Astrocyte (in vitro differentiated cells and primary cell): Measurements from ENCODE around the gene CYTH4. TPM values are rescaled to one million over a fixed set of nuclear protein-coding genes. Genes with fewer than 3 reads are reported as not detected.

Source experiments
- DNase-seq: peaks from one replicate; pipeline ENCODE4 v3.0.0-alpha.2; 2010; ENCODE audit warnings: low read depth
- FAIRE-seq: peaks from 2 replicates; lab custom pipeline; 2011; peaks lifted over from hg19 to GRCh38; lab: Jason Lieb, UNC
- H2AFZ ChIP-seq: 2 replicates; pipeline ENCODE4 v1.6.0; 2012; ENCODE audit warnings: low read depth, low read length, inconsistent platforms
- H3K27ac ChIP-seq: 2 replicates; pipeline ENCODE4 v1.5.1; 2011; ENCODE audit warnings: low read depth, low read length, inconsistent platforms
- H3K27me3 ChIP-seq: 2 replicates; pipeline ENCODE4 v1.6.0; 2011; ENCODE audit warnings: low read length, inconsistent platforms; ENCODE audit not compliant: insufficient read depth
- H3K36me3 ChIP-seq: 2 replicates; pipeline ENCODE4 v1.5.1; 2011; ENCODE audit warnings: low read length, inconsistent platforms; ENCODE audit not compliant: insufficient read depth
- H3K4me1 ChIP-seq: 2 replicates; pipeline ENCODE4 v1.5.1; 2011; ENCODE audit warnings: low read length, inconsistent platforms; ENCODE audit not compliant: insufficient read depth
- H3K4me2 ChIP-seq: 2 replicates; pipeline ENCODE4 v1.6.0; 2012; ENCODE audit warnings: low read length, inconsistent platforms
- H3K4me3 ChIP-seq: 2 replicates; pipeline ENCODE4 v1.5.1; 2011; ENCODE audit warnings: low read depth, mild to moderate bottlenecking, low read length, inconsistent platforms; ENCODE audit not compliant: insufficient read depth
- H3K79me2 ChIP-seq: 2 replicates; pipeline ENCODE4 v1.6.0; 2012; ENCODE audit warnings: mild to moderate bottlenecking, low read length, inconsistent platforms; ENCODE audit not compliant: insufficient read depth
- H3K9ac ChIP-seq: 2 replicates; pipeline ENCODE4 v1.6.0; 2012; ENCODE audit warnings: mild to moderate bottlenecking, low read length, inconsistent platforms
- H3K9me3 ChIP-seq: 2 replicates; pipeline ENCODE4 v1.5.1; 2012; ENCODE audit warnings: low read depth, mild to moderate bottlenecking, low read length, inconsistent platforms; ENCODE audit not compliant: insufficient read depth
- H4K20me1 ChIP-seq: 2 replicates; pipeline ENCODE4 v1.6.0; 2012; ENCODE audit warnings: low read length, inconsistent platforms; ENCODE audit not compliant: insufficient read depth
- H3K27ac Mint-ChIP-seq: one replicate; pipeline ENCODE4 v1.8.0; 2021; ENCODE audit warnings: mild to moderate bottlenecking, mixed read lengths; ENCODE audit not compliant: unreplicated experiment
- H3K27me3 Mint-ChIP-seq: one replicate; pipeline ENCODE4 v1.8.0; 2021; ENCODE audit warnings: low read depth, mixed read lengths; ENCODE audit not compliant: unreplicated experiment
- H3K36me3 Mint-ChIP-seq: one replicate; pipeline ENCODE4 v1.8.0; 2021; ENCODE audit warnings: low read depth, mixed read lengths; ENCODE audit not compliant: unreplicated experiment
- H3K4me1 Mint-ChIP-seq: one replicate; pipeline ENCODE4 v1.8.0; 2021; ENCODE audit warnings: low read depth, mixed read lengths; ENCODE audit not compliant: unreplicated experiment
- H3K4me3 Mint-ChIP-seq: one replicate; pipeline ENCODE4 v1.8.0; 2021; ENCODE audit warnings: mild to moderate bottlenecking, moderate library complexity, mixed read lengths; ENCODE audit not compliant: unreplicated experiment
- H3K9me3 Mint-ChIP-seq: one replicate; pipeline ENCODE4 v1.8.0; 2021; ENCODE audit warnings: mild to moderate bottlenecking, mixed read lengths; ENCODE audit not compliant: unreplicated experiment
- EZH2 ChIP-seq: IDR thresholded peaks from 2 replicates; pipeline ENCODE4 v1.6.1; 2012; ENCODE audit warnings: mild to moderate bottlenecking, low read length, inconsistent platforms; ENCODE audit not compliant: insufficient read depth
- total RNA-seq: library from RNA; stranded (reverse); gene quantifications from 2 replicates; pipeline ENCODE4 v1.2.1, GENCODE V29; 2021
- TF ChIP-seq, protein P1 (sequence below): IDR thresholded peaks from 2 replicates; pipeline ENCODE4 v1.5.1; 2011; ENCODE audit warnings: low read depth, mild to moderate bottlenecking, inconsistent platforms, low read length, moderate library complexity; ENCODE audit not compliant: insufficient read depth

Gene CYTH4
- total RNA-seq, 1 donor from 2014 or later, result not detected

DNA sequence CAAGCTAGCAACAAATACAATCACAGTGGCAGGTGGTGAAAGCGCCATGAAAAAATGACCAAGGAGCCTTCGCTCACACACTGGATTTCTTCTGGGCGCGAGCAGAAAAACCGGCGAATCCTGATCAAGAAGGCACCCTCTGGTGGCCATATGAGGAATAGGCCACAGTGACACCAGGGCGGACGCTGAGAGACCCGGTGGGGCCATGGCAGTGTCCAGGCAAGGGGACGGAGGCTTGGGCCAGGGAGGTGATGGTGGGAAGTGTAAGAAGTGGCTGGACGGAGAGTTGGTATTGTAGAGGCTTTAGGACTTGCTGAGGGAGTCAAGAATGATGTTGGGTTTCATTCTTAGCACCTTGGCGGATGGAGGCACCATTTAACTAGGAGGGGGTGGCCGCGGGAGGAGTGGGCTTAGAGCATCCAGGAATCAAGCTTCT lies 21.4 kb upstream of the CYTH4 start:
- H3K27ac Mint-ChIP-seq, result no peak overlapping the region
- DNase-seq, result peak; percentile 14
- H4K20me1 ChIP-seq, result no peaks in the 10 kb centered on the region
- peaks cover 19% of the 10 kb centered on the region for H3K9me3 Mint-ChIP-seq
- no peak overlapping the region for H3K4me2 ChIP-seq
- no peak overlapping the region for H3K4me3 Mint-ChIP-seq
- no peaks in the 10 kb centered on the region for H3K36me3 ChIP-seq
- no peak overlapping the region for H3K9ac ChIP-seq
- H3K4me1 Mint-ChIP-seq, result no peaks in the 10 kb centered on the region
- TF ChIP-seq, protein P1, sequence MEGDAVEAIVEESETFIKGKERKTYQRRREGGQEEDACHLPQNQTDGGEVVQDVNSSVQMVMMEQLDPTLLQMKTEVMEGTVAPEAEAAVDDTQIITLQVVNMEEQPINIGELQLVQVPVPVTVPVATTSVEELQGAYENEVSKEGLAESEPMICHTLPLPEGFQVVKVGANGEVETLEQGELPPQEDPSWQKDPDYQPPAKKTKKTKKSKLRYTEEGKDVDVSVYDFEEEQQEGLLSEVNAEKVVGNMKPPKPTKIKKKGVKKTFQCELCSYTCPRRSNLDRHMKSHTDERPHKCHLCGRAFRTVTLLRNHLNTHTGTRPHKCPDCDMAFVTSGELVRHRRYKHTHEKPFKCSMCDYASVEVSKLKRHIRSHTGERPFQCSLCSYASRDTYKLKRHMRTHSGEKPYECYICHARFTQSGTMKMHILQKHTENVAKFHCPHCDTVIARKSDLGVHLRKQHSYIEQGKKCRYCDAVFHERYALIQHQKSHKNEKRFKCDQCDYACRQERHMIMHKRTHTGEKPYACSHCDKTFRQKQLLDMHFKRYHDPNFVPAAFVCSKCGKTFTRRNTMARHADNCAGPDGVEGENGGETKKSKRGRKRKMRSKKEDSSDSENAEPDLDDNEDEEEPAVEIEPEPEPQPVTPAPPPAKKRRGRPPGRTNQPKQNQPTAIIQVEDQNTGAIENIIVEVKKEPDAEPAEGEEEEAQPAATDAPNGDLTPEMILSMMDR, result peak; percentile 79
- no peak for TF ChIP-seq EZH2
- FAIRE-seq, result no peak
- no peaks in the 10 kb centered on the region for H3K4me1 ChIP-seq
- H3K27me3 ChIP-seq, result no peaks in the 10 kb centered on the region
- peaks cover 15% of the 10 kb centered on the region for H3K9me3 ChIP-seq
- peaks cover 43% of the 10 kb centered on the region for H3K27me3 Mint-ChIP-seq
- no peaks in the 10 kb centered on the region for H3K36me3 Mint-ChIP-seq
- no peak overlapping the region for H3K4me3 ChIP-seq
- H3K27ac ChIP-seq, result no peak overlapping the region
- no peaks in the 10 kb centered on the region for H3K79me2 ChIP-seq
- H2AFZ ChIP-seq, result no peak overlapping the region

DNA sequence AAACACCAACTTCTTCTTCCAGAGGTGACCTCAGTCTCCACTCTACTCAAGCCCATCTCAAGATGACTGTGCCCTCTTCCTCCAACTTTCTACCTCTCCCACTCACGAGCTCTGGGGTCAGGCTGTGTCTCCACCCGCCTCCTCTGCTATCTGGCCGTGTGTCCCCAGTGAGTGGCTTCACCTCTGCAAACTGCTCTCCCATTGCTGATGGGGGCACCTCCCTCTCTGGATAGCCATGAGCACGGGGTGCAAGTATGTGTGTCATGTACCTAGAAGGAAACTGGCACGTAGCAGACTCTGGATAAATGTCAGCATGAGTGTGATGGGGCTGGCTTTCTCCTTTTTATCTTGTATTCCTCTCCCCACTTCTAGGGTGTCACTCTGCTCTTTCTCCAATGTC lies 20.0 kb upstream of the CYTH4 start:
- Mint-ChIP-seq H3K4me3 (no peak overlapping the region), H3K27me3 (peaks cover 40% of the 10 kb centered on the region), H3K9me3 (peaks cover 20% of the 10 kb centered on the region), H3K27ac (no peak overlapping the region), H3K36me3 (no peaks in the 10 kb centered on the region), H3K4me1 (peaks cover 2% of the 10 kb centered on the region)
- Histone ChIP-seq H3K27ac (no peak overlapping the region), H2AFZ (no peak overlapping the region), H3K79me2 (no peaks in the 10 kb centered on the region), H3K9me3 (peaks cover 15% of the 10 kb centered on the region), H3K4me3 (no peak overlapping the region), H3K4me2 (no peak overlapping the region), H3K27me3 (no peaks in the 10 kb centered on the region), H3K9ac (no peak overlapping the region), H3K4me1 (peaks cover 5% of the 10 kb centered on the region), H4K20me1 (no peaks in the 10 kb centered on the region), H3K36me3 (no peaks in the 10 kb centered on the region)
- TF ChIP-seq, protein P1, result no peak
- no peak for TF ChIP-seq EZH2
- DNase-seq, result no peak
- no peak for FAIRE-seq

DNA sequence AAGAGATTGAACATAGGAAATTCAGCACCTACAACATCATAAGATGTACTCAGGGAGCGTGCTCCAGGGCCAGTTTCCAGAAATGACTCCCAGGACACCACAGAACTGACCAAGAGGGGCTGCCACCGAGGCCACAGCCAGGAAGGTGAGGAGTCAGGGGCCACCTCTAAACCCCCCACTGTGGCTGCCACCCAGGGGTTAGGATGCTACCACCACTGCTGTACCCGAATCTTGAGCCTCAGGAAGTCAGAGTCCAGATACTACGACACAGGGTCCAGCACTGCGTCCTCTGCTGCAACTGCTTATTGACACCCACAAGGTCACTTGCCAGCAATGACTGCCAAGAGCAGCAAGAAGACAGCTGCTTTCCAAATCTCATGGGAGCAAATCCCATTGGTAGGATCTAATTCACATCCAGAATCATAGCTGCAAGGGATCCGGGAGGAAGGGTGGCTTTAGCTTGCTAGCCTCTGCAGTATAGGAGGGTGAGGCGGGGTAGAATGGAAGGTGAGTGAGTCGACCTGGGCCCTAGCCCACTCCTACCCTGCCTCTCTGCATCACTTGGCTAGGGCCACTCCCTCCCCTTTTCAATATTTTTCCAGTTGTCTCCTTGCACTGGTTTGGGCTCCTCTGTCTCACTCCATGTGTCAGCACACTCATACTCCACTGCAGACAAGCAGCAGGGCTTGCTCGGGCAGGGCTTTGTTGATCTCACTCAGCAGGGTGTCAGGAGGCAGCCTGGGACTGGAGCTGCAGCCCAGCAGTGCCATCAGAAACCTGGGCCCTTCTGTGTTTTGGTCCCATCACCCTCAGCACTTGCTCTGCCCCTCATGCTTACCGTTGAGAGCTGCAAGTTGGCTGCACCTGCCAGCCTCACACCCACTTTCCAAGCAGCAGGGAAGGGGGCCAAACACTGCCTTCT lies 18.1 kb upstream of the CYTH4 start:
- H3K9ac ChIP-seq, result no peak overlapping the region
- peaks cover 2% of the 10 kb centered on the region for H3K4me1 Mint-ChIP-seq
- DNase-seq, result no peak
- peak overlapping the region; percentile 50 for H3K4me3 Mint-ChIP-seq
- peaks cover 38% of the 10 kb centered on the region for H3K27me3 Mint-ChIP-seq
- H4K20me1 ChIP-seq, result no peaks in the 10 kb centered on the region
- no peak overlapping the region for H3K27ac ChIP-seq
- H3K4me1 ChIP-seq, result peaks cover 5% of the 10 kb centered on the region
- H3K27me3 ChIP-seq, result no peaks in the 10 kb centered on the region
- FAIRE-seq, result no peak
- no peak overlapping the region for H3K27ac Mint-ChIP-seq
- no peaks in the 10 kb centered on the region for H3K36me3 Mint-ChIP-seq
- H3K4me3 ChIP-seq, result no peak overlapping the region
- H3K9me3 ChIP-seq, result peaks cover 15% of the 10 kb centered on the region
- H3K4me2 ChIP-seq, result no peak overlapping the region
- H2AFZ ChIP-seq, result no peak overlapping the region
- no peaks in the 10 kb centered on the region for H3K79me2 ChIP-seq
- peaks cover 20% of the 10 kb centered on the region for H3K9me3 Mint-ChIP-seq
- no peaks in the 10 kb centered on the region for H3K36me3 ChIP-seq
- no peak for TF ChIP-seq EZH2
- TF ChIP-seq, protein P1, result no peak
